A673 (cell line): ENCODE results near the gene CHCHD1.

Experiments used
- EZH2 ChIP-seq: fragments of 200-600 bp; sonication (generic); IDR thresholded peaks from 2 replicates; pipeline ENCODE4 v1.6.1; 2017; ENCODE audit warnings: borderline replicate concordance, low read depth, mild to moderate bottlenecking, mixed read lengths, antibody characterized with exemption, low read length; ENCODE audit not compliant: poor library complexity, severe bottlenecking
- TF ChIP-seq, protein P1 (sequence below): fragments of 300-800, 200-600 bp; sonication (generic); conservative IDR thresholded peaks from 2 replicates; pipeline ENCODE4 v1.5.1; 2017; ENCODE audit warnings: low read depth, mild to moderate bottlenecking, antibody characterized with exemption, low read length, moderate library complexity, mixed read lengths

DNA sequence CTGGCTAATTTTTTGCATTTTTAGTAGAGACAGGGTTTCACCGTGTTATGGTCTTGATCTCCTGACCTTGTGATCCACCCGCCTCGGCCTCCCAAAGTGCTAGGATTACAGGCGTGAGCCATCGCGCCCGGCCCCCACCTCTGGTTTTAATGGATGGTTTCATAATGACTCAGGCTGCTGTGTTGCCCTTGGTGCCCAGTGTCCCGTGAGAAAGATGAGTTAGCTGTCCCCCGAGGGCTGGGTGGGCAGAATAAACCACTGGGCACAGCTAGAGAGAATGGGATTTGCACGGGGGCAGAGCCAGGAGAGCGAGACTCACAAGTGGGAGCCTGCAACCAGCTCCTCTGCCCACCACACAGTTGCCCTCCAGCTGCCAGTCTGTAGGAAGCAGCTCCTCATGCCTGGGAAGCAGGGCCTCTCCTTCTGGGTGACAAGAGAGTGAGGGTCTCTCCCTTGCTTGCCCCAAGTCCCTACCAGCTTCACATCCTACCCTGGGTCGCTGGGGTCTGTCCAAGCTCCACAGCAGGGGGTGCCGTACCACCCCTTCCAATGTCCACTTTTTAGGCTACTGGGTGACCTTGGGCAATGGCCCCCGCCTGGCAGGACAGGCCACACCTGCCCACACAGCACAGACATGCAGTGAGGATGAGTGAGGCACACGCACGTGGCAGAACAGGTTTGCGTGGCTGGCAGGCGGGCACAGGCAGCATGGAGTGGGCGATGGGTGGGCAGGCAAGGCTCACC is 45.7 kb downstream of the CHCHD1 start:
- TF ChIP-seq EZH2: no peak
- TF ChIP-seq, protein P1, sequence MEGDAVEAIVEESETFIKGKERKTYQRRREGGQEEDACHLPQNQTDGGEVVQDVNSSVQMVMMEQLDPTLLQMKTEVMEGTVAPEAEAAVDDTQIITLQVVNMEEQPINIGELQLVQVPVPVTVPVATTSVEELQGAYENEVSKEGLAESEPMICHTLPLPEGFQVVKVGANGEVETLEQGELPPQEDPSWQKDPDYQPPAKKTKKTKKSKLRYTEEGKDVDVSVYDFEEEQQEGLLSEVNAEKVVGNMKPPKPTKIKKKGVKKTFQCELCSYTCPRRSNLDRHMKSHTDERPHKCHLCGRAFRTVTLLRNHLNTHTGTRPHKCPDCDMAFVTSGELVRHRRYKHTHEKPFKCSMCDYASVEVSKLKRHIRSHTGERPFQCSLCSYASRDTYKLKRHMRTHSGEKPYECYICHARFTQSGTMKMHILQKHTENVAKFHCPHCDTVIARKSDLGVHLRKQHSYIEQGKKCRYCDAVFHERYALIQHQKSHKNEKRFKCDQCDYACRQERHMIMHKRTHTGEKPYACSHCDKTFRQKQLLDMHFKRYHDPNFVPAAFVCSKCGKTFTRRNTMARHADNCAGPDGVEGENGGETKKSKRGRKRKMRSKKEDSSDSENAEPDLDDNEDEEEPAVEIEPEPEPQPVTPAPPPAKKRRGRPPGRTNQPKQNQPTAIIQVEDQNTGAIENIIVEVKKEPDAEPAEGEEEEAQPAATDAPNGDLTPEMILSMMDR: no peak
